ENCODE results near the gene IDNK.

Gene IDNK

DNA sequence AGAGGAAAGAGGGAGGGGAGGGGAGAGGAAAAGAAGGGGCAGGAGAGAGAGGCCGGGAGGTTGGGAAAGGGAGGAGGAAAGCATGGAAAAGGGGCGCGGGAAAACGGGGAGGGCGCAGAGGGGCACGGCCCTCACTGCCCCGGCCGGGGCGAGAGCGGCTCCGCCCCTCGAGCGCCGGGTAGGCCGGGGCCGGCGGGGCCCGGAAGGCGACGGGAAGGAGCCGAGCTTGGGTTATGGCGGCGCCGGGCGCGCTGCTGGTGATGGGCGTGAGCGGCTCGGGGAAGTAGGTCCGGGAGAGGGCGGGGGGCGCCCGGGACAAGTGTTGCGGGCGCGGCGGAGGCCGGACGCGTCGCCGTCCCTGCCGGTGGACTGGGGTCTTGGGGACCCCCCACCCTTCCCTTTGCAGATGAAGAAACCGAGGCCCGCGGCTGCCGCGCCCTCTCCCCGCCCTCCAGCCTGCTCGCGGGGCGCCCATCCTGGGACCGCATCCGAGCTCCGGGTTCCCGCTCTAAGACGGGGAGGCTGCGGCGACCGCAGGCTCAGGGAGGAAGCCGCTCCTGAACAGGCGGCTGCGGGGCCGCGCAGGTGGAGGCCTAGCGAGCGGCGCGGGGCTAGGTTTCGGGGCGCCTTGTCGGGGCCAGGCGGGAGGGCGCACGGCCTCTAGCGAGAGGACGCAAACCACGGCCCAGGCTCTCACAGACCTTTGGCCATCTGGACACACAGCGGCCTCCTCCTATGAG is at the start of gene IDNK:
TSS of gene IDNK (plus strand) at position 205 of the 740 bp plus-strand sequence. CDS start at position 234, 29 bp downstream.
- H3K27ac ChIP-seq: peak within 1 kb of the TSS; percentile 86
- TF ChIP-seq ZFX (IDR thresholded peaks at IDR 0.05; ENCODE audit: borderline replicate concordance): no peak
- TF ChIP-seq, protein P1, sequence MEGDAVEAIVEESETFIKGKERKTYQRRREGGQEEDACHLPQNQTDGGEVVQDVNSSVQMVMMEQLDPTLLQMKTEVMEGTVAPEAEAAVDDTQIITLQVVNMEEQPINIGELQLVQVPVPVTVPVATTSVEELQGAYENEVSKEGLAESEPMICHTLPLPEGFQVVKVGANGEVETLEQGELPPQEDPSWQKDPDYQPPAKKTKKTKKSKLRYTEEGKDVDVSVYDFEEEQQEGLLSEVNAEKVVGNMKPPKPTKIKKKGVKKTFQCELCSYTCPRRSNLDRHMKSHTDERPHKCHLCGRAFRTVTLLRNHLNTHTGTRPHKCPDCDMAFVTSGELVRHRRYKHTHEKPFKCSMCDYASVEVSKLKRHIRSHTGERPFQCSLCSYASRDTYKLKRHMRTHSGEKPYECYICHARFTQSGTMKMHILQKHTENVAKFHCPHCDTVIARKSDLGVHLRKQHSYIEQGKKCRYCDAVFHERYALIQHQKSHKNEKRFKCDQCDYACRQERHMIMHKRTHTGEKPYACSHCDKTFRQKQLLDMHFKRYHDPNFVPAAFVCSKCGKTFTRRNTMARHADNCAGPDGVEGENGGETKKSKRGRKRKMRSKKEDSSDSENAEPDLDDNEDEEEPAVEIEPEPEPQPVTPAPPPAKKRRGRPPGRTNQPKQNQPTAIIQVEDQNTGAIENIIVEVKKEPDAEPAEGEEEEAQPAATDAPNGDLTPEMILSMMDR (IDR thresholded peaks at IDR 0.05): no peak

DNA sequence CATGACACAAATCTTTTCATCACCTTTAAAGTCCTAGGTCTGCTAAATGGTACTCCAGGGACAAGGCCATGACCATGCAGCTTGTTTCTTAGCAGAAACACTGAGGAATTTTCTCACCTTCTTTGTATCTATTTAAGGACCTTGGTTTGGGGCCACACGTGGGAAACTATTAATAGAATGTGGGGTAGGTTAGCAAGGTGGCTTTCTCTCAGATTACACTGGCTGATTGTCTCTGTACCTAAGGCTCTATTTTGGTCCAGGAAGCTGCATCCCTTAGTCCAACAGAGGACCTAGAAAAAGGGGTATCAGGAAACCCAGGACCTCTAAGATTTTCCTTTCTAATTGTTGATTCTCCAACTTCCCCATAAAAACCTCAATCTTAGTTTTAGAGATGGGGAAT is 48.5 kb upstream of the IDNK start:
- TF ChIP-seq, protein P1 (IDR thresholded peaks at IDR 0.05): no peak
- no peak for TF ChIP-seq ZFX (IDR thresholded peaks at IDR 0.05; ENCODE audit: borderline replicate concordance)
- H3K27ac ChIP-seq: no peak overlapping the region

DNA sequence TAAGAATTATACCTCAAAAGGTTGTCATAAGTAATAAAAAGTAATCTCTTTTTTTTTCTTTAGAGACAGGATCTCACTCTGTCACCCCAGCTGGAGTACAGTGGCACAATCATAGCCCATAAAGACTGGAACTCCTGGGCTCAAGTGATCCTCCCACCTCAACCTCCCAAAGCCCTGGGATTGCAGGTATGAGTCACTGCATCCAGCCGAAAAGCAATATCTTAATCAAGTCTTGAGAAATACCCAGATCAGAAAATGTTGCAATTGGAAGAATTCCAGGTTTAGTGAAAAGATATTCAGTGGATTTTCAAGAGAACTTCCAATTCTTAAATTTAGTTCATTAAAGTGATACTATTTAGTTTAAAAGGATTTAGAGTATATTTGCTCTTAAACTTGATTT is 40.9 kb upstream of the IDNK start:
- H3K27ac ChIP-seq: no peak overlapping the region
- TF ChIP-seq, protein P1 (IDR thresholded peaks at IDR 0.05): no peak
- TF ChIP-seq ZFX (IDR thresholded peaks at IDR 0.05; ENCODE audit: borderline replicate concordance): no peak

DNA sequence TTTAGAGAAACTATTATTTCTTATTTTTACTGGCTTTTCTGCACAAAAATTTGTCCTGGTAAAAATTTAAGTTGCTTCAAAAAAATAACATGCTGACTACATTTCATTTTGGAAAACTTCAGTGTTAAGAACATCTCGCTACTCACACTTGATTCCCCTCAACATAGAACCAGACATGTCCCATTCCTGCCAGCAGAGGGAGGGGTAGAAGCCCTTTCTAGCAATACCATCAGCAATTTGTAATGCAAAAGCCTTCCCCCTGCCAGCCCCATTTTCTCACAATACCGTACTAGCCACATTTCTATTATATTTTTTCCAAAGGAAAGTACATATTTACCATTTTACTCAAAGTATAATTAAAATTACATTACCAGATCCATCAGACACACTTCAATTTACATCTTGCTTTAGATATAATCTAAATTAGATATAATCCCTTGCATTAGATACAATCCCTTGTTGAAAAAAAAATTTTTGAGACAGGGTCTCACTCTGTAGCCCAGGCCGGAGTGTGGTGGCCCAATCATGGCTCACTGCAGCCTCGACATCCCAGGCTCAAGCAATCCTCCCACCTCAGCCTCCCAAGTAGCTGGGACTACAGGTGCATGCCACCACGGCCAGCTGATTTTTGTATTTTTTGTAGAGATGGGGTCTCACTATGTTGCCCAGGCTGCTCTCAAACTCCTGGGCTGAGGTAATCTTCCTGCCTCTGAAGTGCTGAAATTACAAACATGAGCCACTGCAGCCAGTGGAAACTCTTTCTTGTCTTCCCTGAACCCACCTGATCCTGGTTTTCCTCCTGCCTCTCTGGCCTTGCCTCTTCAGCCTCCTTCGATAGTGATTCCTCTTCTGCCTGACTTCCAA is 39.6 kb upstream of the IDNK start:
- H3K27ac ChIP-seq: no peak overlapping the region
- TF ChIP-seq ZFX (IDR thresholded peaks at IDR 0.05; ENCODE audit: borderline replicate concordance): no peak
- TF ChIP-seq, protein P1 (IDR thresholded peaks at IDR 0.05): peak; percentile 85

DNA sequence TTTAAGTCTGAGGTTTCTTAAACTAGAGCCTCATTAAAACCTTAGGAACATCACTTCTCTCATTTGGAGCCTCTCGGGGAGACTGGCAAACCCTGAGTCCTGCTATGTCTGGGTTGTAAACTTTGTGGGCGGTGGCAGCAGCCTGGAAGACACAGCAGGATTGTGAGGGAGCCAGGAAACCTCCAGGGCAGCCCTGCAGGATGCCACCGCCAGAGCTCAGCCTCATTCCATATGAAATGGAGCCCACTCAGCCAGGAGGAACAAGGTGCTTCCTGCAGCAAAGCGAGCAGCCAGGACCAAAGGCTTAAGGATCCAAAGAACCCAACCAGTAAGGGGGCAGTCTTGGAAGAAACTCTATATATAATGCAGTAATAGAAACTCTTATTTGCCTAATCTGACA is 37.9 kb upstream of the IDNK start:
- no peak for TF ChIP-seq ZFX (IDR thresholded peaks at IDR 0.05; ENCODE audit: borderline replicate concordance)
- TF ChIP-seq, protein P1 (IDR thresholded peaks at IDR 0.05): no peak
- no peak overlapping the region for H3K27ac ChIP-seq

DNA sequence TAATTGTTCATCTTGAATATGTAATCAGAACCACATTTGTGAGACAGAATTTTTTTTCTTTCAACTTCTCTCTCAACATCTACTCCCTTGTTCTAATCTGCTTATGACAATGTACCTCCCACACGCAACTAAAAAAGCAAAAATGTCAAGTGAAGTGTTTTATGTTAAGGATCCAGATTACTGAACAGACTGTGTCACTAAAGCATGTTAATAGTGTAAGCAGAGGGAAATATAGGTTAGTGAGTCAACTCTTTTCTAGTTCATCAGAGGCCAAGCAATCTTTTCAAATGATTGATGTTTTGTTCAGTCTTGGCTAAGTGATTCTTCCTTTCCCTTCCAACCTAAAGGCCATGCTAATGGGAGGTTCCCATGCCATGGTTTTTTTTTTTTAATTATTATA is 34.7 kb upstream of the IDNK start:
- TF ChIP-seq ZFX (IDR thresholded peaks at IDR 0.05; ENCODE audit: borderline replicate concordance): no peak
- TF ChIP-seq, protein P1 (IDR thresholded peaks at IDR 0.05): no peak

More for the DNA sequence above, 34.7 kb upstream of the IDNK start:
- no peak overlapping the region for H3K27ac ChIP-seq
